Endodermal cell (in vitro differentiated cells): ENCODE results near the gene ADAM19. TPM values are rescaled to one million over a fixed set of nuclear protein-coding genes. Genes with fewer than 3 reads are reported as not detected.

ENCODE experiments used
- DNase-seq: peaks from one replicate; pipeline ENCODE4 v3.0.0-alpha.2; 2017
- H3K27ac ChIP-seq: 2 replicates; pipeline ENCODE4 v1.5.1; 2013; ENCODE audit warnings: mild to moderate bottlenecking, low read depth, low read length, moderate library complexity
- H3K27me3 ChIP-seq: 2 replicates; pipeline ENCODE4 v1.6.1; 2013; ENCODE audit warnings: mild to moderate bottlenecking, low read length, moderate library complexity; ENCODE audit not compliant: insufficient read depth, control insufficient read depth, poor library complexity, severe bottlenecking
- H3K36me3 ChIP-seq: 2 replicates; pipeline ENCODE4 v1.7.0; 2013; ENCODE audit warnings: mild to moderate bottlenecking, low read length, moderate library complexity; ENCODE audit not compliant: control insufficient read depth, insufficient read depth
- H3K4me1 ChIP-seq: one replicate; pipeline ENCODE4 v1.7.0; 2013; ENCODE audit warnings: low read length; ENCODE audit not compliant: control insufficient read depth, insufficient read depth
- H3K4me3 ChIP-seq: 2 replicates; pipeline ENCODE4 v1.5.1; 2013; ENCODE audit warnings: mild to moderate bottlenecking, low read length, moderate library complexity
- H3K9ac ChIP-seq: 2 replicates; pipeline ENCODE4 v1.6.1; 2013; ENCODE audit warnings: mild to moderate bottlenecking, low read length, moderate library complexity; ENCODE audit not compliant: poor library complexity, severe bottlenecking; ENCODE audit errors: extremely low read depth
- H3K9me3 ChIP-seq: 2 replicates; pipeline ENCODE4 v1.6.1; 2013; ENCODE audit warnings: mild to moderate bottlenecking, low read length, moderate library complexity; ENCODE audit not compliant: control insufficient read depth
- H3K27ac Mint-ChIP-seq: 2 replicates; pipeline ENCODE4 v1.8.0; 2020; ENCODE audit warnings: mixed read lengths
- H3K27me3 Mint-ChIP-seq: 2 replicates; pipeline ENCODE4 v1.8.0; 2021; ENCODE audit warnings: mild to moderate bottlenecking, mixed read lengths; ENCODE audit not compliant: insufficient read depth
- H3K36me3 Mint-ChIP-seq: 2 replicates; pipeline ENCODE4 v1.8.0; 2020; ENCODE audit warnings: low read depth, mixed read lengths
- H3K4me1 Mint-ChIP-seq: 2 replicates; pipeline ENCODE4 v1.8.0; 2020; ENCODE audit warnings: mixed read lengths
- H3K4me3 Mint-ChIP-seq: 2 replicates; pipeline ENCODE4 v1.8.0; 2020; ENCODE audit warnings: mild to moderate bottlenecking, moderate library complexity, mixed read lengths
- H3K9me3 Mint-ChIP-seq: 2 replicates; pipeline ENCODE4 v1.8.0; 2020; ENCODE audit warnings: mild to moderate bottlenecking, mixed read lengths
- WGBS, 2 experiments: methylation state at CpG; one replicate each; pipeline versions ENCODE4 v1.1.5 to v1.1.7; 2013; ENCODE audit warnings: missing lambda C conversion rate in 2 of 2, mixed read lengths in 1 of 2; ENCODE audit not compliant: insufficient coverage in 1 of 2, insufficient read length in 1 of 2; 5-methylcytosine and 5-hydroxymethylcytosine counted together
- total RNA-seq, 2 donors: library from RNA; stranded (reverse); fragmentation: NEBNext Ultra II Directional in 1 of 2; extraction: Animal tissue kit (Norgen Biotek cat#: 25700) in 1 of 2; gene quantifications; 2 replicates in 1 of 2; 3 replicates in 1 of 2; pipeline ENCODE4 v1.2.1, GENCODE V29; 2021
- TF ChIP-seq, protein P1 (sequence below): fragments of 200-600 bp; sonication (generic); conservative IDR thresholded peaks from 2 replicates; pipeline ENCODE4 v1.5.0; 2021; ENCODE audit warnings: antibody characterized with exemption, mild to moderate bottlenecking

ADAM19 gene
- total RNA-seq, 2 donors from 2014 or later, result 96.1 to 119 TPM

DNA sequence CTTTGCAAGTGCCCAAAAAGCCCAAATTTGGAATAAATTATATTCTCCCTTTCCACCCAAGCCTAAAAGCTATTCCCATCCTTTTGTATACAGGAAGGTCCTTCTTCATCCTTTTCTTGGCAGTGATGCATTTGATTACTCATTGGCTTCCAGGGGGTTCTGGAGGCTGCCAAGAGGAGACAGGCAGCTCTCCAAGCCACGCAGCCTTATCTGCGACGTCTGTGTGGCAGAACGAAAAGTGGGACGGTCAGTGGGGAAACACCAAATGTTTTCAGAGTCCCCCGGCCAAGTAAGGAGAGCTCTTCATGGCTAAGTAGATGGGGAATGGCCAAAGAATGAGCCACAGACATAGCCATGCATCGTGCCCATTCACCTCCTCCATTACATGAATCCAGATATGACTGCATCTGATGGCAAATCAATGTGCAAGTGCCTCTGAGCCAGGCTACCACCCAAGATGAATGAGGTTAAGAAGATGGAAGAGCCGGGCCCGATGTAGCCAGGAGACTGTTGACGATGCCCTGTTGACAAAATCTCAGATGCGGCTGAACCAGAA lies 12.1 kb downstream of the ADAM19 start:
- Mint-ChIP-seq H3K27ac (no peak overlapping the region), H3K27me3 (no peaks in the 10 kb centered on the region), H3K4me3 (no peak overlapping the region), H3K36me3 (peaks cover 69% of the 10 kb centered on the region), H3K4me1 (peaks cover 33% of the 10 kb centered on the region), H3K9me3 (no peaks in the 10 kb centered on the region)
- WGBS, 2 experiments, result 82 to 89% methylated on average over 5 to 11 of the region's 11 CpGs
- no peaks in the 10 kb centered on the region for H3K9me3 ChIP-seq
- no peaks in the 10 kb centered on the region for H3K27me3 ChIP-seq
- peak; percentile 30 for DNase-seq
- no peak overlapping the region for H3K9ac ChIP-seq
- peaks cover 24% of the 10 kb centered on the region for H3K4me1 ChIP-seq
- peaks cover 87% of the 10 kb centered on the region for H3K36me3 ChIP-seq
- H3K27ac ChIP-seq, result no peak overlapping the region
- H3K4me3 ChIP-seq, result no peak overlapping the region
- TF ChIP-seq, protein P1, sequence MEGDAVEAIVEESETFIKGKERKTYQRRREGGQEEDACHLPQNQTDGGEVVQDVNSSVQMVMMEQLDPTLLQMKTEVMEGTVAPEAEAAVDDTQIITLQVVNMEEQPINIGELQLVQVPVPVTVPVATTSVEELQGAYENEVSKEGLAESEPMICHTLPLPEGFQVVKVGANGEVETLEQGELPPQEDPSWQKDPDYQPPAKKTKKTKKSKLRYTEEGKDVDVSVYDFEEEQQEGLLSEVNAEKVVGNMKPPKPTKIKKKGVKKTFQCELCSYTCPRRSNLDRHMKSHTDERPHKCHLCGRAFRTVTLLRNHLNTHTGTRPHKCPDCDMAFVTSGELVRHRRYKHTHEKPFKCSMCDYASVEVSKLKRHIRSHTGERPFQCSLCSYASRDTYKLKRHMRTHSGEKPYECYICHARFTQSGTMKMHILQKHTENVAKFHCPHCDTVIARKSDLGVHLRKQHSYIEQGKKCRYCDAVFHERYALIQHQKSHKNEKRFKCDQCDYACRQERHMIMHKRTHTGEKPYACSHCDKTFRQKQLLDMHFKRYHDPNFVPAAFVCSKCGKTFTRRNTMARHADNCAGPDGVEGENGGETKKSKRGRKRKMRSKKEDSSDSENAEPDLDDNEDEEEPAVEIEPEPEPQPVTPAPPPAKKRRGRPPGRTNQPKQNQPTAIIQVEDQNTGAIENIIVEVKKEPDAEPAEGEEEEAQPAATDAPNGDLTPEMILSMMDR, result no peak

DNA sequence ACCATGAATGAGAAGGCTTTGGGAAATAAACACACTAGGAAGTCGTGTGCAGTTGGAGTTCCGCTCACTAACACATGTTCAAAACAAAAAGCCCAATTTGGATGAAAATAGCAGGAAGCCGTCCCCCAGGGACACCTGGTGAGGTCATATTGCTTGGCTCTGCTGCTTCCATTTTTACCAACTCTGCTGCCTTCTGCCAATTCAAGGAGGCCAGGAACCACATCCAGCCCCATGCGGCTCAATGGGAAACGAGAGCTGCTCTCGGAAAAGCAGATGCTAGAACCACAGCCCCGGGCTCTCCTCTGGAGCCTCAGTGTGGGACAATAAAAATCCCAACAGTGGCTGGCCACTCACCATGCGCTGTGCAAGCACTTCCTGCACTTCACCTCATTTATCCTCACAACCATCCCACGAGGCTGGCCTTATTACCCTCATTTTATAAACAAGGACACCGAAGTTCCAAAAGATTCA lies 13.4 kb downstream of the ADAM19 start:
- DNase-seq, result peak; percentile 49
- Histone ChIP-seq H3K4me1 (peaks cover 24% of the 10 kb centered on the region), H3K9ac (no peak overlapping the region), H3K27ac (no peak overlapping the region), H3K4me3 (no peak overlapping the region), H3K9me3 (no peaks in the 10 kb centered on the region), H3K27me3 (no peaks in the 10 kb centered on the region), H3K36me3 (peaks cover 87% of the 10 kb centered on the region)
- H3K27ac Mint-ChIP-seq, result peak overlapping the region; percentile 41
- no peak overlapping the region for H3K4me3 Mint-ChIP-seq
- 91 to 95% methylated on average over 8 to 10 of the region's 10 CpGs for WGBS, 2 experiments
- H3K4me1 Mint-ChIP-seq, result peaks cover 41% of the 10 kb centered on the region
- TF ChIP-seq, protein P1, result no peak
- no peaks in the 10 kb centered on the region for H3K9me3 Mint-ChIP-seq
- H3K36me3 Mint-ChIP-seq, result peaks cover 66% of the 10 kb centered on the region
- no peaks in the 10 kb centered on the region for H3K27me3 Mint-ChIP-seq

DNA sequence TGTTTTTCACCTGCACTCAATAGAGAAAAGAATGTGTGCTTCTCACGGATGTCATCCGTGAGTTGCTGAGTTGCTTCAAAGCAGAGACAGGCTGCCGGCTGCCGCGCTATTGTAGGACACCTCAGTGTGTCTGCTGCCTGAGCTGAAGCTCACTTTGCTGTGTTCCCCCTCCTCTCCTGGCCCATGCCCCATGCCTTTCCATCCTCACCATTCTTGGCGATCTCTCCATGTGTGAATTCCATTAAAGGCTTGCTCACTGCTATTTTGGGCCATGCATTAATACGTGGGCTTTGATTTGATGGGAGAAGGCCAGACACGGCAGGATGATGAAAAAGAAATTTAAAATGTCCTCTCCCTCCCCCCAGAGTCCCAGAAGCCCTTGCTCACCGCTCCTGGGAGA lies 14.5 kb downstream of the ADAM19 start:
- Mint-ChIP-seq H3K4me3 (no peak overlapping the region), H3K27me3 (no peaks in the 10 kb centered on the region), H3K27ac (no peak overlapping the region), H3K36me3 (peaks cover 68% of the 10 kb centered on the region), H3K9me3 (no peaks in the 10 kb centered on the region), H3K4me1 (peaks cover 36% of the 10 kb centered on the region)
- no peak overlapping the region for H3K27ac ChIP-seq
- no peaks in the 10 kb centered on the region for H3K9me3 ChIP-seq
- H3K9ac ChIP-seq, result no peak overlapping the region
- no peak overlapping the region for H3K4me3 ChIP-seq
- no peaks in the 10 kb centered on the region for H3K27me3 ChIP-seq
- 94 to 100% methylated on average over 6 to 9 of the region's 9 CpGs for WGBS, 2 experiments
- H3K36me3 ChIP-seq, result peaks cover 87% of the 10 kb centered on the region
- no peak for DNase-seq
- peaks cover 24% of the 10 kb centered on the region for H3K4me1 ChIP-seq
- TF ChIP-seq, protein P1, result no peak
